Measurements from ENCODE around the gene SULT1B1.

Gene SULT1B1

GRCh38 chr4:69726971-69727370, 33.4 kb downstream of the SULT1B1 start:
- H3K9ac ChIP-seq (ENCODE audit: low read length): no peak overlapping the region
- no peaks in the 10 kb centered on the region for H3K4me1 ChIP-seq (ENCODE audit: low read length)
- TF ChIP-seq CTCF (IDR thresholded peaks at IDR 0.05; ENCODE audit: low read depth, low read length) (no peak), EZH2phosphoT487 (IDR thresholded peaks at IDR 0.05; ENCODE audit: low read depth) (no peak)
- H3K4me2 ChIP-seq (ENCODE audit: low read length): no peak overlapping the region
- H3K27ac ChIP-seq (ENCODE audit: low read length): no peak overlapping the region
- no peak overlapping the region for H3K4me3 ChIP-seq (ENCODE audit: low read length)
- no peaks in the 10 kb centered on the region for H4K20me1 ChIP-seq (ENCODE audit: insufficient read depth, low read length)
- no peaks in the 10 kb centered on the region for H3K27me3 ChIP-seq (ENCODE audit: low read depth, low read length)
- H3K79me2 ChIP-seq (ENCODE audit: low read length): no peaks in the 10 kb centered on the region
- H3K36me3 ChIP-seq (replicated peaks; ENCODE audit: low read depth, low read length): no peaks in the 10 kb centered on the region
- H3K9me3 ChIP-seq (ENCODE audit: insufficient read depth, low read length): no peaks in the 10 kb centered on the region
- no peak overlapping the region for H2AFZ ChIP-seq (ENCODE audit: low read depth, low read length)

DNA sequence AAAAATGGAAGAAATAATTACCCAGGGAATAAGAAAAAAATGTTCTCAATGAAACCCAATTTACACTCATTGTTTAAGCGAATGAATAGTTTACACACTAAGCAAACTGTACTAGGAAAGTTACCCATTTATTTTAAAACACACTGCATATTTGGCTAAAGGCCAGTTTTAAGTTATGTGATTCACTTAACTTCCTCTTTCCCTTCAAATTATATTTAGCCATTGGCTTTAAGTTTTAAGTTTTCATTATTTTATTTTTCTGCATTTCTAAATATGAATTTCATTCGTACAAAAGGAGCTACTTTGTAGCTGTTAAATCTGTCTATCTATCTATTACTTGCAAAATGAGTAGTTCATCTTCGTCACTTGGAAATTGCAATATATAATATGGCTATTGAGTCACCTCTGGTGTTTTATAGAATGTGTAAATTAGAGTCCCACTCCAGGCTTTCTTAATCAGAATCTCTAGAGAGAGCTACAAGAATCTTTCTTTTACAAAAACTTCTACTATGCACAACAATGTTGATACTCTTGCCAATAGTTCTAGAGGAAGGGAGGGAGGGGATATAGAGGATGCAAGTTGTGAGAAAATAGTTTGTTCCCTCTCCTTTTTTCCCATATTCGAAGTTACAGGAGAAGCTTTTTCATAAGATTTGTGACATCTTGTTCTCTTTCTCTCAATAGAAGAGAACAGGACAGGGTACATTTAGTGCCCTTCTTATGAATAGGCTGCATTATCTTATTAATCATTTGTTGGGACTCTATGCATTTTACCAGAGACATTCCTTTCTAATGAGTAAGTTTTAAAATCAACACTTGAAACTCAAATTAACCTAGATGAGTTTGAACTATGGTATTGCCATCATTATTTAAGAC, 41.8 kb downstream of the SULT1B1 start:
- no peak for TF ChIP-seq EZH2phosphoT487 (IDR thresholded peaks at IDR 0.05; ENCODE audit: low read depth)
- TF ChIP-seq CTCF (IDR thresholded peaks at IDR 0.05; ENCODE audit: low read depth, low read length): no peak
- H3K9ac ChIP-seq (ENCODE audit: low read length): no peak overlapping the region
- H3K79me2 ChIP-seq (ENCODE audit: low read length): no peaks in the 10 kb centered on the region
- no peaks in the 10 kb centered on the region for H3K9me3 ChIP-seq (ENCODE audit: insufficient read depth, low read length)
- no peaks in the 10 kb centered on the region for H3K36me3 ChIP-seq (replicated peaks; ENCODE audit: low read depth, low read length)
- no peak overlapping the region for H3K4me3 ChIP-seq (ENCODE audit: low read length)
- H3K4me1 ChIP-seq (ENCODE audit: low read length): no peaks in the 10 kb centered on the region
- H3K27ac ChIP-seq (ENCODE audit: low read length): no peak overlapping the region
- no peaks in the 10 kb centered on the region for H3K27me3 ChIP-seq (ENCODE audit: low read depth, low read length)
- H4K20me1 ChIP-seq (ENCODE audit: insufficient read depth, low read length): no peaks in the 10 kb centered on the region
- no peak overlapping the region for H3K4me2 ChIP-seq (ENCODE audit: low read length)
- no peak overlapping the region for H2AFZ ChIP-seq (ENCODE audit: low read depth, low read length)

DNA sequence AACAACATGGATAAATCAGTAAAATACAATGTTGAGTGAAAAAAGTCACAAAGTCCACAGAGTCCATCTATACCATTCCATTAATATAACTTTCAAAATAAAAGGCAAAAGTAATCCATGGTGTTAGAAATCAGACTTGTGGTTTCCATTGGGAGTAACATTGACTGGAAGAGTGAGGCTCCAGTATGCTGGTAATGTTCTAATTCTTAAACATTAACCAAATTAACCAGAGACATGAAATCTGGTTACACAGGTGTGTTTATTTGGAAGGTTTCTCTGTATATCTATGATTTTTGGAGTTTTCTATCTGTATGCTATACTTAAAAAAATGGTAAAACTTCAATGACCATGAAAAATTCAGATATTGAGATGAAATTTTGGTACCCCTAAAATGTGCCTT, 42.6 kb downstream of the SULT1B1 start:
- H3K4me1 ChIP-seq (ENCODE audit: low read length): no peaks in the 10 kb centered on the region
- no peaks in the 10 kb centered on the region for H4K20me1 ChIP-seq (ENCODE audit: insufficient read depth, low read length)
- TF ChIP-seq EZH2phosphoT487 (IDR thresholded peaks at IDR 0.05; ENCODE audit: low read depth): no peak
- TF ChIP-seq CTCF (IDR thresholded peaks at IDR 0.05; ENCODE audit: low read depth, low read length): no peak
- no peaks in the 10 kb centered on the region for H3K36me3 ChIP-seq (replicated peaks; ENCODE audit: low read depth, low read length)
- H3K4me3 ChIP-seq (ENCODE audit: low read length): no peak overlapping the region
- H3K4me2 ChIP-seq (ENCODE audit: low read length): no peak overlapping the region
- no peak overlapping the region for H2AFZ ChIP-seq (ENCODE audit: low read depth, low read length)
- H3K9me3 ChIP-seq (ENCODE audit: insufficient read depth, low read length): no peaks in the 10 kb centered on the region
- H3K9ac ChIP-seq (ENCODE audit: low read length): no peak overlapping the region
- no peaks in the 10 kb centered on the region for H3K27me3 ChIP-seq (ENCODE audit: low read depth, low read length)
- H3K27ac ChIP-seq (ENCODE audit: low read length): no peak overlapping the region
- no peaks in the 10 kb centered on the region for H3K79me2 ChIP-seq (ENCODE audit: low read length)

- no peak overlapping the region for H3K4me2 ChIP-seq (ENCODE audit: low read length)
- H3K4me3 ChIP-seq (ENCODE audit: low read length): no peak overlapping the region
- no peaks in the 10 kb centered on the region for H3K79me2 ChIP-seq (ENCODE audit: low read length)
- no peaks in the 10 kb centered on the region for H4K20me1 ChIP-seq (ENCODE audit: insufficient read depth, low read length)
- TF ChIP-seq CTCF (IDR thresholded peaks at IDR 0.05; ENCODE audit: low read depth, low read length) (no peak), EZH2phosphoT487 (IDR thresholded peaks at IDR 0.05; ENCODE audit: low read depth) (no peak)
- no peaks in the 10 kb centered on the region for H3K9me3 ChIP-seq (ENCODE audit: insufficient read depth, low read length)
- H3K9ac ChIP-seq (ENCODE audit: low read length): no peak overlapping the region
- H3K27me3 ChIP-seq (ENCODE audit: low read depth, low read length): no peaks in the 10 kb centered on the region
- no peaks in the 10 kb centered on the region for H3K36me3 ChIP-seq (replicated peaks; ENCODE audit: low read depth, low read length)
- H2AFZ ChIP-seq (ENCODE audit: low read depth, low read length): no peak overlapping the region
- no peak overlapping the region for H3K27ac ChIP-seq (ENCODE audit: low read length)
- no peaks in the 10 kb centered on the region for H3K4me1 ChIP-seq (ENCODE audit: low read length)
These were observed 43.8 kb downstream of the SULT1B1 start for GRCh38 chr4:69716654-69717053.

All from OCI-LY3 (cell line).